ENCODE measurements around the gene ZNF48. TPM values are rescaled to one million over a fixed set of nuclear protein-coding genes. Genes with fewer than 3 reads are reported as not detected.

The ZNF48 gene
- total RNA-seq, 2 experiments from 2014 or later, result 17.3 to 18.8 TPM

- intact Hi-C loops (cut with micrococcal nuclease; ENCODE audit: unreplicated experiment), result no loop called here
- no TSS peak for BruUV-seq (replicated peaks)
- POLR2A ChIA-PET, result interaction anchor here (0.6 to 2.0 kb wide), 8 partner anchors 8 to 200 kb away, joined by 3 to 8 read pairs (median 4); partner anchors contain the start of genes DCTPP1, TBC1D10B, ZNF48 and ZNF771
- Histone ChIP-seq H3K4me2 (ENCODE audit: low read length) (peak overlapping the region; percentile 72), H3K9me2 (ENCODE audit: insufficient read depth, low read length) (no peaks in the 10 kb centered on the region), H3K27ac (ENCODE audit: low read depth, low read length, poor library complexity, severe bottlenecking) (peak overlapping the region; percentile 54), H4K20me1 (ENCODE audit: insufficient read depth, low read length) (no peaks in the 10 kb centered on the region), H3K36me3 (ENCODE audit: insufficient read depth, low read length) (peaks cover 71% of the 10 kb centered on the region), H3K4me3 (ENCODE audit: low read depth, low read length, poor library complexity, severe bottlenecking) (peak overlapping the region; percentile 62), H3K9me3 (ENCODE audit: low read length) (no peaks in the 10 kb centered on the region), H2AFZ (ENCODE audit: low read length) (peak overlapping the region; percentile 16), H3K4me1 (ENCODE audit: insufficient read depth, low read length, poor library complexity, severe bottlenecking) (peaks cover 20% of the 10 kb centered on the region), H3K79me2 (ENCODE audit: insufficient read depth, low read depth, low read length) (no peaks in the 10 kb centered on the region)
- CTCF ChIA-PET (ENCODE audit: unreplicated experiment), result interaction anchor here (0.6 to 1.1 kb wide), 5 partner anchors 9 to 283 kb away, joined by 3 to 5 read pairs (median 3); partner anchors contain the start of gene DCTPP1
- DNase-seq (ENCODE audit: low spot score), result no peak
- TF ChIP-seq EZH2phosphoT487 (IDR thresholded peaks at IDR 0.05; ENCODE audit: borderline replicate concordance, low read depth, low read length), result no peak
- TF ChIP-seq, protein P1, sequence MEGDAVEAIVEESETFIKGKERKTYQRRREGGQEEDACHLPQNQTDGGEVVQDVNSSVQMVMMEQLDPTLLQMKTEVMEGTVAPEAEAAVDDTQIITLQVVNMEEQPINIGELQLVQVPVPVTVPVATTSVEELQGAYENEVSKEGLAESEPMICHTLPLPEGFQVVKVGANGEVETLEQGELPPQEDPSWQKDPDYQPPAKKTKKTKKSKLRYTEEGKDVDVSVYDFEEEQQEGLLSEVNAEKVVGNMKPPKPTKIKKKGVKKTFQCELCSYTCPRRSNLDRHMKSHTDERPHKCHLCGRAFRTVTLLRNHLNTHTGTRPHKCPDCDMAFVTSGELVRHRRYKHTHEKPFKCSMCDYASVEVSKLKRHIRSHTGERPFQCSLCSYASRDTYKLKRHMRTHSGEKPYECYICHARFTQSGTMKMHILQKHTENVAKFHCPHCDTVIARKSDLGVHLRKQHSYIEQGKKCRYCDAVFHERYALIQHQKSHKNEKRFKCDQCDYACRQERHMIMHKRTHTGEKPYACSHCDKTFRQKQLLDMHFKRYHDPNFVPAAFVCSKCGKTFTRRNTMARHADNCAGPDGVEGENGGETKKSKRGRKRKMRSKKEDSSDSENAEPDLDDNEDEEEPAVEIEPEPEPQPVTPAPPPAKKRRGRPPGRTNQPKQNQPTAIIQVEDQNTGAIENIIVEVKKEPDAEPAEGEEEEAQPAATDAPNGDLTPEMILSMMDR (conservative IDR thresholded peaks at IDR 0.05; ENCODE audit: low read length), result peak; percentile 54; the same call in 1 of the 2 replicates
Measured at GRCh38 chr16:30418350-30419181, 23.3 kb downstream of the ZNF48 start.

DNA sequence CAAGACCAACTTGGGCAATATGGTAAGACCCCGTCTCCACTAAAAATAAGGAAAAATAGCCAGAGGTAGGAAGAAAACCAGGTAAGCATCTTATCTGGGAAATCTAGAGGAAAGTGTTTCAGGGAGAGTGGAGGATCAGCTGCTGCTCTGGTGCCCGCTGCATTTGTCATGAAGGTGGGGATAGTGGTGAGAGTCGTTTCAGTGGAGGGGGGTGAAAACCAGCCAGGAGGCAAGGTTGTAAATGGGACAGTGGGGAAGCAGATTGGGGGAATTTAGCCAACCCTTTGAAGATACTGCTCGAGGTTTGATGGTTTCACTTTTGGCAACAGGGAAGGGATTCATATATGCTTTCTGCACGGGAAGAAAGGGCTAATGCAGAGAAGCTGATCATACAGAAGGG lies 25.8 kb downstream of the ZNF48 start:
- Histone ChIP-seq H4K20me1 (ENCODE audit: insufficient read depth, low read length) (no peaks in the 10 kb centered on the region), H3K9me2 (ENCODE audit: insufficient read depth, low read length) (no peaks in the 10 kb centered on the region), H3K9me3 (ENCODE audit: low read length) (no peaks in the 10 kb centered on the region), H2AFZ (ENCODE audit: low read length) (no peak overlapping the region), H3K79me2 (ENCODE audit: insufficient read depth, low read depth, low read length) (peaks cover 4% of the 10 kb centered on the region), H3K4me3 (ENCODE audit: low read depth, low read length, poor library complexity, severe bottlenecking) (no peak overlapping the region), H3K27ac (ENCODE audit: low read depth, low read length, poor library complexity, severe bottlenecking) (no peak overlapping the region), H3K4me2 (ENCODE audit: low read length) (no peak overlapping the region), H3K36me3 (ENCODE audit: insufficient read depth, low read length) (peaks cover 75% of the 10 kb centered on the region), H3K4me1 (ENCODE audit: insufficient read depth, low read length, poor library complexity, severe bottlenecking) (peaks cover 20% of the 10 kb centered on the region)
- BruUV-seq (replicated peaks), result no TSS peak
- intact Hi-C loops (cut with micrococcal nuclease; ENCODE audit: unreplicated experiment), result no loop called here
- TF ChIP-seq, protein P1 (conservative IDR thresholded peaks at IDR 0.05; ENCODE audit: low read length), result no peak
- no peak for TF ChIP-seq EZH2phosphoT487 (IDR thresholded peaks at IDR 0.05; ENCODE audit: borderline replicate concordance, low read depth, low read length)
- CTCF ChIA-PET (ENCODE audit: unreplicated experiment), result no interaction called here
- no peak for DNase-seq (ENCODE audit: low spot score)
- POLR2A ChIA-PET, result no interaction called here

DNA sequence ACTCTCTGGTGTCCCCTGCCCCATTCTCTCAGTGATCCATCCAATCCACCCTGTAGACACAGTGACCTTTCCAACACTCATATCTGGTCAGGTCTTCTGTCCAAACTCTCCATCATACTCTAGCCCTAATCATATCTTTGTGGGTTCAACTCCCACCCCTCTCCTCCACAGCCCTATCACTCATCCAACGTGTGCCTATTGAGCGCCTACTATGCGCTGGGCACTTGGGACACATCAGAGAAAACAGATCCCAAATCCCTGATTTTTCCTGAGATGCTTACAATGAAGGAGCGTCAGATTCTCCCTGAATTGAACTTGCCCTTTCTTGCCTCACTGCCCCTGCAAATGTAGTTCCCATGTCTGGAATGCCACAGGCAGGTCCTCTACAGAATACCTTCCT lies 32.8 kb downstream of the ZNF48 start:
- H4K20me1 ChIP-seq (ENCODE audit: insufficient read depth, low read length), result no peaks in the 10 kb centered on the region
- H3K9me3 ChIP-seq (ENCODE audit: low read length), result 0 out of 2 replicates have a peak, but pooled peaks cover 4% of the 10 kb centered on the region
- peaks cover 55% of the 10 kb centered on the region for H3K36me3 ChIP-seq (ENCODE audit: insufficient read depth, low read length)
- CTCF ChIA-PET (ENCODE audit: unreplicated experiment), result no interaction called here
- H3K79me2 ChIP-seq (ENCODE audit: insufficient read depth, low read depth, low read length), result peaks cover 33% of the 10 kb centered on the region
- H2AFZ ChIP-seq (ENCODE audit: low read length), result no peak overlapping the region
- no peaks in the 10 kb centered on the region for H3K9me2 ChIP-seq (ENCODE audit: insufficient read depth, low read length)
- H3K4me2 ChIP-seq (ENCODE audit: low read length), result peak overlapping the region; percentile 89
- peak overlapping the region; percentile 80 for H3K4me3 ChIP-seq (ENCODE audit: low read depth, low read length, poor library complexity, severe bottlenecking)
- no peak for DNase-seq (ENCODE audit: low spot score)
- peaks cover 21% of the 10 kb centered on the region for H3K4me1 ChIP-seq (ENCODE audit: insufficient read depth, low read length, poor library complexity, severe bottlenecking)
- intact Hi-C loops (cut with micrococcal nuclease; ENCODE audit: unreplicated experiment), result no loop called here
- H3K27ac ChIP-seq (ENCODE audit: low read depth, low read length, poor library complexity, severe bottlenecking), result no peak overlapping the region
- POLR2A ChIA-PET, result no interaction called here
- no peak for TF ChIP-seq EZH2phosphoT487 (IDR thresholded peaks at IDR 0.05; ENCODE audit: borderline replicate concordance, low read depth, low read length)
- TF ChIP-seq, protein P1 (conservative IDR thresholded peaks at IDR 0.05; ENCODE audit: low read length), result no peak
- BruUV-seq (replicated peaks), result no TSS peak

All from OCI-LY7 (cell line).